Measurements from ENCODE around the gene APC2. TPM values are rescaled to one million over a fixed set of nuclear protein-coding genes. Genes with fewer than 3 reads are reported as not detected.

APC2 gene
- total RNA-seq, 1 donor from 2014 or later: 1.2 TPM

GRCh38 chr19:1505012-1505411 is 55.1 kb downstream of the APC2 start:
- H3K9me3 ChIP-seq: no peaks in the 10 kb centered on the region
- DNase-seq (ENCODE audit: extremely low spot score in 2 of 2): no peak
- H3K4me1 ChIP-seq: peaks cover 42% of the 10 kb centered on the region
- H3K36me3 ChIP-seq: no peaks in the 10 kb centered on the region
- no peak overlapping the region for H3K27ac ChIP-seq
- no peak overlapping the region for H3K4me3 ChIP-seq
- TF ChIP-seq CTCF (IDR thresholded peaks at IDR 0.05) (no peak), POLR2A (IDR thresholded peaks at IDR 0.05) (no peak), POLR2AphosphoS5 (IDR thresholded peaks at IDR 0.05; ENCODE audit: insufficient read depth in 1 of 2, low read depth in 1 of 2) (no peak)
- intact Hi-C loops (cut with DNase I): no loop called here
- no peaks in the 10 kb centered on the region for H3K27me3 ChIP-seq

GRCh38 chr19:1505991-1506881 is 56.3 kb downstream of the APC2 start:
- Histone ChIP-seq H3K36me3 (no peaks in the 10 kb centered on the region), H3K4me1 (peaks cover 51% of the 10 kb centered on the region), H3K9me3 (no peaks in the 10 kb centered on the region), H3K27ac (peak overlapping the region; percentile 87), H3K27me3 (no peaks in the 10 kb centered on the region), H3K4me3 (no peak overlapping the region)
- TF ChIP-seq POLR2AphosphoS5 (IDR thresholded peaks at IDR 0.05; ENCODE audit: insufficient read depth in 1 of 2, low read depth in 1 of 2): no peak
- no peak for TF ChIP-seq CTCF (IDR thresholded peaks at IDR 0.05)
- no peak for TF ChIP-seq POLR2A (IDR thresholded peaks at IDR 0.05)
- no peak for DNase-seq (ENCODE audit: extremely low spot score in 2 of 2)
- intact Hi-C loops (cut with DNase I): no loop called here

GRCh38 chr19:1507192-1507660 is 57.3 kb downstream of the APC2 start:
- H3K9me3 ChIP-seq: no peaks in the 10 kb centered on the region
- peaks cover 57% of the 10 kb centered on the region for H3K4me1 ChIP-seq
- H3K4me3 ChIP-seq: peak overlapping the region; percentile 37 to 48
- no peaks in the 10 kb centered on the region for H3K36me3 ChIP-seq
- no peaks in the 10 kb centered on the region for H3K27me3 ChIP-seq
- intact Hi-C loops (cut with DNase I): no loop called here
- peak overlapping the region; percentile 87 for H3K27ac ChIP-seq
- no peak for DNase-seq (ENCODE audit: extremely low spot score in 2 of 2)
- no peak for TF ChIP-seq POLR2A (IDR thresholded peaks at IDR 0.05)
- TF ChIP-seq POLR2AphosphoS5 (IDR thresholded peaks at IDR 0.05; ENCODE audit: insufficient read depth in 1 of 2, low read depth in 1 of 2): no peak
- TF ChIP-seq CTCF (IDR thresholded peaks at IDR 0.05): no peak

- Histone ChIP-seq H3K36me3 (no peaks in the 10 kb centered on the region), H3K4me3 (peak overlapping the region; percentile 37 to 48), H3K4me1 (peaks cover 62% of the 10 kb centered on the region), H3K9me3 (no peaks in the 10 kb centered on the region), H3K27ac (peak overlapping the region; percentile 87), H3K27me3 (no peaks in the 10 kb centered on the region)
- intact Hi-C loops (cut with DNase I): no loop called here
- TF ChIP-seq CTCF (IDR thresholded peaks at IDR 0.05): no peak
- TF ChIP-seq POLR2AphosphoS5 (IDR thresholded peaks at IDR 0.05; ENCODE audit: insufficient read depth in 1 of 2, low read depth in 1 of 2): peak; percentile 86 to 90
- DNase-seq (ENCODE audit: extremely low spot score in 2 of 2): peak in 1 of 2 donors; percentile 97
These were observed 58.0 kb downstream of the APC2 start for GRCh38 chr19:1507763-1508506.
